Gastrocnemius medialis (tissue), 4 donors: ENCODE results near the gene FAM131C. TPM values are rescaled to one million over a fixed set of nuclear protein-coding genes. Genes with fewer than 3 reads are reported as not detected.

Experiments used
- ATAC-seq, 2 donors: fragments of 150-250 bp; one replicate each; pipeline ENCODE4 v1.9.1; 2016
- DNase-seq, 2 donors: peaks; one replicate each; pipeline ENCODE4 v3.0.0-alpha.2; 2019
- H3K27ac ChIP-seq, 4 donors: fragments of 200-600 bp; sonication (generic); 1 replicate in 1 of 4; 2 replicates in 3 of 4; pipeline ENCODE4 v1.5.1; 2016 to 2018; ENCODE audit warnings: mild to moderate bottlenecking in 2 of 4, moderate library complexity in 1 of 4
- H3K27me3 ChIP-seq, 3 donors: fragments of 200-600 bp; sonication (generic) in 2 of 3; 1 replicate in 1 of 3; 2 replicates in 2 of 3; pipeline versions ENCODE4 v1.5.1 to v1.6.0; 2016 to 2019; ENCODE audit warnings: mild to moderate bottlenecking in 1 of 3, moderate library complexity in 1 of 3
- H3K36me3 ChIP-seq, 2 donors: fragments of 200-600 bp; sonication (generic) in 1 of 2; one replicate each; pipeline ENCODE4 v1.5.1; 2017 to 2018
- H3K4me1 ChIP-seq, 2 donors: fragments of 200-600 bp; sonication (generic) in 1 of 2; one replicate each; pipeline ENCODE4 v1.5.1; 2016 to 2017; ENCODE audit warnings: mild to moderate bottlenecking in 2 of 2
- H3K4me3 ChIP-seq, 4 donors: fragments of 200-600 bp; sonication (generic) in 3 of 4; 1 replicate in 1 of 4; 2 replicates in 3 of 4; pipeline ENCODE4 v1.5.1; 2016 to 2019; ENCODE audit warnings: mild to moderate bottlenecking in 2 of 4
- H3K9me3 ChIP-seq, 3 donors: fragments of 200-600 bp; sonication (generic) in 2 of 3; 1 replicate in 1 of 3; 2 replicates in 2 of 3; pipeline ENCODE4 v1.5.1; 2016 to 2019
- POLR2A ChIP-seq, 2 donors: fragments of 450-650 bp; IDR thresholded peaks; one replicate each; pipeline ENCODE4 v1.6.1; 2017; ENCODE audit warnings: antibody characterized with exemption in 2 of 2, mild to moderate bottlenecking in 2 of 2, moderate library complexity in 2 of 2
- in situ Hi-C, 4 donors: fragments of 200-750 bp; cut with MboI; loops; one replicate each; pipeline versions ENCODE4 v1.15.0 to v1.8.0; 2017; ENCODE audit warnings: low sequenced_read_pairs in 4 of 4
- intact Hi-C: fragments of 100-400 bp; cut with DNase I; formaldehyde crosslinking; loops from one replicate; pipeline ENCODE4 v1.15.1; 2023; ENCODE audit warnings: low total_unique reads
- total RNA-seq, 4 donors: library from RNA; depleted of rRNA; stranded (reverse); fragments of >200 nt; gene quantifications; one replicate each; pipeline versions ENCODE4 v1.1.0 to v1.2.3, GENCODE V29; 2016
- TF ChIP-seq, protein P1 (sequence below), 5 experiments: fragments of 450-650 bp in 3 of 5; fragments of 200-600 bp in 2 of 5; sonication (generic) in 2 of 5; IDR thresholded peaks in 4 of 5; conservative IDR thresholded peaks in 1 of 5; 1 replicate in 4 of 5; 2 replicates in 1 of 5; pipeline ENCODE4 v1.5.1; 2016 to 2019; ENCODE audit warnings: antibody characterized with exemption in 5 of 5, mild to moderate bottlenecking in 3 of 5, moderate library complexity in 3 of 5

The FAM131C gene
- total RNA-seq, 4 donors from 2014 or later: not detected

DNA sequence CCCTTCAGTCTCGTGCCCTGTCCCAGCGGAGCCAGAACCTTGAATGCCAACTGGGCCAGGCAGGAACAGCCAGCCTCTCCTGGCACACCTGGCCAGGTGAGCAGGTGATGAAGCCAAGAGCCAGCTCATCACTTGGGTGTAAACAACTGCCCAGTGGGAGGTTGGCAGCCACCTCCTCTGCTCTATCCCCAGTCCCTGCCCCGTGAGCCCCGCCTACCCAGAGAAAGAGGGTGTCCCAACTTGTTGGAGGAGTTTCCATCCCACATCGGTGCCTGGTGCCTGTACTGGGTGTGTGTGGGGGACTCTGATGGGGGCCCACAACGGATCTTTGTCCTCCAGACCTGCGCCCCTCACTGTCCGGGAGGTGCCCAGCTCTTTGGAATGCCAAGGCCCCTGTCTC lies 17.8 kb upstream of the FAM131C start:
- Histone ChIP-seq H3K27ac (no peak overlapping the region), H3K36me3 (no peaks in the 10 kb centered on the region), H3K4me1 (no peaks in the 10 kb centered on the region), H3K4me3 (no peak overlapping the region), H3K9me3 (no peaks in the 10 kb centered on the region), H3K27me3 (no peaks in the 10 kb centered on the region)
- TF ChIP-seq, protein P1, sequence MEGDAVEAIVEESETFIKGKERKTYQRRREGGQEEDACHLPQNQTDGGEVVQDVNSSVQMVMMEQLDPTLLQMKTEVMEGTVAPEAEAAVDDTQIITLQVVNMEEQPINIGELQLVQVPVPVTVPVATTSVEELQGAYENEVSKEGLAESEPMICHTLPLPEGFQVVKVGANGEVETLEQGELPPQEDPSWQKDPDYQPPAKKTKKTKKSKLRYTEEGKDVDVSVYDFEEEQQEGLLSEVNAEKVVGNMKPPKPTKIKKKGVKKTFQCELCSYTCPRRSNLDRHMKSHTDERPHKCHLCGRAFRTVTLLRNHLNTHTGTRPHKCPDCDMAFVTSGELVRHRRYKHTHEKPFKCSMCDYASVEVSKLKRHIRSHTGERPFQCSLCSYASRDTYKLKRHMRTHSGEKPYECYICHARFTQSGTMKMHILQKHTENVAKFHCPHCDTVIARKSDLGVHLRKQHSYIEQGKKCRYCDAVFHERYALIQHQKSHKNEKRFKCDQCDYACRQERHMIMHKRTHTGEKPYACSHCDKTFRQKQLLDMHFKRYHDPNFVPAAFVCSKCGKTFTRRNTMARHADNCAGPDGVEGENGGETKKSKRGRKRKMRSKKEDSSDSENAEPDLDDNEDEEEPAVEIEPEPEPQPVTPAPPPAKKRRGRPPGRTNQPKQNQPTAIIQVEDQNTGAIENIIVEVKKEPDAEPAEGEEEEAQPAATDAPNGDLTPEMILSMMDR (IDR thresholded peaks at IDR 0.05 in 4 of 5, conservative IDR thresholded peaks at IDR 0.05 in 1 of 5): no peak
- TF ChIP-seq POLR2A (IDR thresholded peaks at IDR 0.05): no peak
- in situ Hi-C loops: loop anchor here in 3 of 4 donors (25.0 kb wide), 1 partner anchor 271 kb away; the partner anchor contains the start of genes FBXO42 (in 3 of the 3) and SZRD1 (in 3 of the 3)
- ATAC-seq (no peak), DNase-seq (no peak)
- intact Hi-C loops: loop anchor here (5.0 kb wide), 1 partner anchor 51 kb away; no protein-coding TSS in a partner anchor

GRCh38 chr1:16090076-16090826 lies 16.8 kb upstream of the FAM131C start:
- Histone ChIP-seq H3K27me3 (no peaks in the 10 kb centered on the region), H3K27ac (no peak overlapping the region), H3K9me3 (no peaks in the 10 kb centered on the region), H3K4me3 (no peak overlapping the region), H3K4me1 (peaks cover 0 to 3% of the 10 kb centered on the region in 2 donors), H3K36me3 (no peaks in the 10 kb centered on the region)
- in situ Hi-C loops: loop anchor here in 3 of 4 donors (25.0 kb wide), 1 partner anchor 272 kb away; the partner anchor contains the start of genes FBXO42 (in 3 of the 3) and SZRD1 (in 3 of the 3)
- no peak for DNase-seq
- intact Hi-C loops: loop anchor here (5.0 kb wide), 1 partner anchor 52 kb away; no protein-coding TSS in a partner anchor
- no peak for ATAC-seq
- TF ChIP-seq, protein P1 (IDR thresholded peaks at IDR 0.05 in 4 of 5, conservative IDR thresholded peaks at IDR 0.05 in 1 of 5): no peak
- no peak for TF ChIP-seq POLR2A (IDR thresholded peaks at IDR 0.05)

DNA sequence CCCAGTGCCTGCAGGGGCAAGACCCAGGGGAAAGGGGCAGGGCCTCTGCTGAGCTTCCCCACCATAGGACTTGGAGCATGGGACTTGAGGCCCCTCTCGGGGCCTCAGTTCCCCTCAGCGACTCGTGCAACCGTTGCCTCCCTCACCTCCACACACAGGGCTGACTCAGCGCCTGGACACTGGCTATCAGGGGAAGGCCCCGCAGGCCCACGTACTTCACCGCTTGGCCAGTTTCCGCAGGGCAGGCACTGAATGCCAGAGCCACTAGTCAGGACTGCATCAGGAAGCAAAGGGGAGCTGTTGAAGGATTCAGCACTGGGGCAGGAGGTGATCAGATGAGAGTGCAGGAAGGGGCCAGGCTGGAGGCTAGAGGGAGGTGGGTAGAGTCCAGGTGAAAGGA lies 15.5 kb upstream of the FAM131C start:
- Histone ChIP-seq H3K36me3 (no peaks in the 10 kb centered on the region), H3K9me3 (no peaks in the 10 kb centered on the region), H3K4me1 (peaks cover 0 to 3% of the 10 kb centered on the region in 2 donors), H3K4me3 (no peak overlapping the region), H3K27me3 (no peaks in the 10 kb centered on the region), H3K27ac (no peak overlapping the region)
- intact Hi-C loops (no loop called here), in situ Hi-C loops (loop anchor here (10.0 to 25.0 kb wide), 2 partner anchors 273 to 276 kb away; partner anchors contain the start of genes SZRD1 (in 4 of the 4) and FBXO42 (in 3 of the 4))
- ATAC-seq (no peak), DNase-seq (no peak)
- no peak for TF ChIP-seq POLR2A (IDR thresholded peaks at IDR 0.05)
- TF ChIP-seq, protein P1 (IDR thresholded peaks at IDR 0.05 in 4 of 5, conservative IDR thresholded peaks at IDR 0.05 in 1 of 5): no peak

DNA sequence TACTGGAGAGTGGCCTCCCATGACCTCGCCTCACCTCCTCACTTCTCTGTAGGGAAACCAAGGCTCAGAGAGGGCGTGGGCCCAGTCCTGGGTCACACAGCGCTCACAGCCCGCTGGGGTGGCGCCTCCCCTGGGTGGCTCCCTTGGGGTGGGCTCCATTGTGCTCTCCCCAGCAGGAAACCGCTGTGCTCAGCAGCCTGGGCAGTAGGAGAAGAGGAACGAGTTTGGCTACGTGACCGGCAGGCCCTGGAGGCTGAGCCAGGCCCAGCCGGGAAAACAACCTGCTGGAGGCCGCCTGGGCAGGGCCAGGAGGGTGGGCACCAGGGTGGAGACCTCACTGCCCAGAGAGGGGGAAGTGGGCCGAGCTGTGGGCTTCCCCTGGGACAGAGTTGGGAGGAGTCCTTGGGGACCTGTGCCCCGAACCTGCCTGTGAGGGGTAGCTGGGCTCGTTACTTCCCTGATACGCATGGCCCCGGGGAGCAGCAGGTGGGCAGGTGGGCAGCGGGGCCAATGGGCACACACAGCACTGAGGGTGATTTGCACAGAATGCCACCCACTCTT lies 15.0 kb upstream of the FAM131C start:
- ATAC-seq (no peak), DNase-seq (no peak)
- H3K27me3 ChIP-seq: no peaks in the 10 kb centered on the region
- no peak overlapping the region for H3K4me3 ChIP-seq
- in situ Hi-C loops (loop anchor here (10.0 to 25.0 kb wide), 2 partner anchors 274 to 276 kb away; partner anchors contain the start of genes SZRD1 (in 4 of the 4) and FBXO42 (in 3 of the 4)), intact Hi-C loops (no loop called here)
- no peaks in the 10 kb centered on the region for H3K9me3 ChIP-seq
- H3K4me1 ChIP-seq: peaks cover 0 to 3% of the 10 kb centered on the region in 2 donors
- H3K27ac ChIP-seq: no peak overlapping the region
- TF ChIP-seq POLR2A (IDR thresholded peaks at IDR 0.05): no peak
- TF ChIP-seq, protein P1 (IDR thresholded peaks at IDR 0.05 in 4 of 5, conservative IDR thresholded peaks at IDR 0.05 in 1 of 5): no peak
- no peaks in the 10 kb centered on the region for H3K36me3 ChIP-seq
